ENCODE results near the gene FOXN4. TPM values are rescaled to one million over a fixed set of nuclear protein-coding genes. Genes with fewer than 3 reads are reported as not detected.

Gene FOXN4
- total RNA-seq, 1 experiment from 2014 or later = 0.52 TPM

DNA sequence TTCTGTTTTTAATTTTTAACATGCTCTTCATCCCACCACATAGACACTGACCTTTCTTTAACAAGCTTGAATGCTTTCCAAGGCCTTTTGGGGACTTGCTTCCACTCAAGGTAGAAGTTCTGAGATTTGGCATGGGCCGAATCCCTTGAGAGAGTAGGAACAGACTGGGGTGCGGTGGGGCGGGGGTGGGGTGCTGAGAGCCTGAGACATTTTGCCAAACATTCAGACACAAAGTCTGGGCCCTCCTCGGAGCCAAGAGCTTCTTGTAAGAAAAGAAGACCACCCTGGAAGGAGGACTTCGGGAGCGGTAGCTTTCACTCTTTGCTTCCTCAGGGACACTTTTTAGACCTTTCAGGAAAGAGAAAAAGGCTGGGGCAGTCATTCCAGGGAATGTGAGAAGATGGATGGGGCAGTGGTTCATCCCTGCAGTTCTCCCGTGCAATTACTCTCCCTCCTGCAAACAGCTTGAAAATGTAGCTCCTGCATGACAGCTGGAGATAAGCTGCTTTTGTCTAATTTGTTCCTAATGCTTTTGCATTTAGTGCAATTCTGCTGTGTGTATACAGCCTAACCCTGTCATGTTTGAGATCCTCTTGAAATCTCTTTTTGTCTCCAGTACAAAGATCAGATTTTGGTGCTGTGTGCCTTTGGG lies 22.3 kb upstream of the FOXN4 start (continued):
- TF ChIP-seq EZH2 (IDR thresholded peaks at IDR 0.05) = no peak
- TF ChIP-seq EGR1 (IDR thresholded peaks at IDR 0.05; ENCODE audit: low read depth) = no peak
- TF ChIP-seq ZFX (IDR thresholded peaks at IDR 0.05) = no peak
- TF ChIP-seq, protein P1, sequence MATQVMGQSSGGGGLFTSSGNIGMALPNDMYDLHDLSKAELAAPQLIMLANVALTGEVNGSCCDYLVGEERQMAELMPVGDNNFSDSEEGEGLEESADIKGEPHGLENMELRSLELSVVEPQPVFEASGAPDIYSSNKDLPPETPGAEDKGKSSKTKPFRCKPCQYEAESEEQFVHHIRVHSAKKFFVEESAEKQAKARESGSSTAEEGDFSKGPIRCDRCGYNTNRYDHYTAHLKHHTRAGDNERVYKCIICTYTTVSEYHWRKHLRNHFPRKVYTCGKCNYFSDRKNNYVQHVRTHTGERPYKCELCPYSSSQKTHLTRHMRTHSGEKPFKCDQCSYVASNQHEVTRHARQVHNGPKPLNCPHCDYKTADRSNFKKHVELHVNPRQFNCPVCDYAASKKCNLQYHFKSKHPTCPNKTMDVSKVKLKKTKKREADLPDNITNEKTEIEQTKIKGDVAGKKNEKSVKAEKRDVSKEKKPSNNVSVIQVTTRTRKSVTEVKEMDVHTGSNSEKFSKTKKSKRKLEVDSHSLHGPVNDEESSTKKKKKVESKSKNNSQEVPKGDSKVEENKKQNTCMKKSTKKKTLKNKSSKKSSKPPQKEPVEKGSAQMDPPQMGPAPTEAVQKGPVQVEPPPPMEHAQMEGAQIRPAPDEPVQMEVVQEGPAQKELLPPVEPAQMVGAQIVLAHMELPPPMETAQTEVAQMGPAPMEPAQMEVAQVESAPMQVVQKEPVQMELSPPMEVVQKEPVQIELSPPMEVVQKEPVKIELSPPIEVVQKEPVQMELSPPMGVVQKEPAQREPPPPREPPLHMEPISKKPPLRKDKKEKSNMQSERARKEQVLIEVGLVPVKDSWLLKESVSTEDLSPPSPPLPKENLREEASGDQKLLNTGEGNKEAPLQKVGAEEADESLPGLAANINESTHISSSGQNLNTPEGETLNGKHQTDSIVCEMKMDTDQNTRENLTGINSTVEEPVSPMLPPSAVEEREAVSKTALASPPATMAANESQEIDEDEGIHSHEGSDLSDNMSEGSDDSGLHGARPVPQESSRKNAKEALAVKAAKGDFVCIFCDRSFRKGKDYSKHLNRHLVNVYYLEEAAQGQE (IDR thresholded peaks at IDR 0.05; ENCODE audit: low read depth) = no peak
- TF ChIP-seq, protein P2, sequence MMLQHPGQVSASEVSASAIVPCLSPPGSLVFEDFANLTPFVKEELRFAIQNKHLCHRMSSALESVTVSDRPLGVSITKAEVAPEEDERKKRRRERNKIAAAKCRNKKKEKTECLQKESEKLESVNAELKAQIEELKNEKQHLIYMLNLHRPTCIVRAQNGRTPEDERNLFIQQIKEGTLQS (IDR thresholded peaks at IDR 0.05) = no peak
- TF ChIP-seq ZNF274 (IDR thresholded peaks at IDR 0.05; ENCODE audit: low read depth, low read length) = no peak

DNA sequence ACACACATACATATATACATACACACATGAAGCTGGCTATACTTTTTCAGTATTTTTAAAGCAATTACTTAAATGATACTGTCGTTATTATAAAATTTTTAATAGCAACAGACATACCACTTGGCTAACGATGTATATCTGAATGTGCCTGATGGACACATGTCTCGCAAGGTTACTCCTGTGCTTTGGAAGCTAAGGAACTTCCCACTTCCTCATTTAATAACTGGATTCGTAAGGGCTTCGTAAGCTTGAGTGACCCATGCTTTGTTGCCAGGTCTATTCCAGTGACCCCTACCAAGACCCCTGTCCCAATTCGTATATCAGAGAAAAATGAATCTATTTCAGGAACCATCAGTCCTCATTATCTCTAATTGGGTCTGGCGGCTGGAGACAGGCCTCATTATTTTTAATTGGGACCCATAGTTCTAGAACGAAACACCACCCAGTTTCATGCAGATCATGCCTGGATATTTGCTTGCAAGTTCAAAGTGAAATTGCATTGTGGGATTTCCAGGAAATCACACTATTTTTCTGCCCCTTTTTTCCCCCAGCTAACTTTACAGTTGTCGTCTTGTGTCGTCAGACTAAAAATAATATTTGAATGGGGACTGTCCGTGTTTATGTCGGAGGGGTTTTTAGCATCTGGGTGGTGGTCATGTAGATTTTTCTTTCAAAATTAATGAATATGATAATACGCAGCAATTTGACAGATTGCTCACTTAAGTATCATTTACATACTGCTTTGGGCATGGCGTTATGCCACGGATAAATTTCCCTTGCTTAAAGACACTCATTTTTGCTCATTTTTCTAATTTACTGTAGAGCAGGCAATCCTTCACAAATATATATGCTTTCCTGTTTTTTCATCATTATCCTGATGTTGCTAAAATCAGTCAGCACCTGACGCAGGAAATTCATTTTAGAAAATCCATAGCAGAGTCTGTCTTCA lies 21.5 kb upstream of the FOXN4 start:
- Histone ChIP-seq H3K79me2 (ENCODE audit: insufficient read depth, low read length) (no peaks in the 10 kb centered on the region), H3K4me1 (ENCODE audit: control insufficient read depth in 1 of 2, insufficient read depth in 2 of 2, low read length in 2 of 2) (no peaks in the 10 kb centered on the region), H3K4me3 (replicated peaks in 1 of 2; ENCODE audit: low read depth in 1 of 2, low read length in 2 of 2) (no peak overlapping the region), H3K9me3 (ENCODE audit: control insufficient read depth in 1 of 2, insufficient read depth in 1 of 2, low read depth in 1 of 2, low read length in 2 of 2) (no peaks in the 10 kb centered on the region), H3K36me3 (ENCODE audit: control insufficient read depth in 1 of 2, insufficient read depth in 2 of 2, low read length in 2 of 2) (no peaks in the 10 kb centered on the region), H3K27ac (ENCODE audit: low read depth, low read length) (no peak overlapping the region), H4K20me1 (ENCODE audit: insufficient read depth) (no peaks in the 10 kb centered on the region), H3K4me2 (ENCODE audit: low read length) (no peak overlapping the region), H3K9ac (ENCODE audit: low read length) (no peak overlapping the region), H2AFZ (ENCODE audit: low read depth, low read length, poor library complexity, severe bottlenecking) (no peak overlapping the region), H3K27me3 (ENCODE audit: insufficient read depth, low read length) (no peaks in the 10 kb centered on the region), H3K9me2 (ENCODE audit: insufficient read depth) (no peaks in the 10 kb centered on the region)
- ChIA-PET CTCF (no interaction called here), RAD21 (ENCODE audit: low non-redundant PET in 1 of 2, low total read pairs in 2 of 2, uncharacterized antibody in 2 of 2, unreplicated experiment in 2 of 2) (no interaction called here), POLR2A (no interaction called here)
- no peak for DNase-seq (ENCODE audit: low read depth, low spot score)
- no TSS peak for BruUV-seq (replicated peaks)
- ATAC-seq = no peak
- intact Hi-C loops (cut with micrococcal nuclease) = no loop called here
- TF ChIP-seq EZH2 (IDR thresholded peaks at IDR 0.05) = no peak
- no peak for TF ChIP-seq ZNF274 (IDR thresholded peaks at IDR 0.05; ENCODE audit: low read depth, low read length)
- TF ChIP-seq, protein P3, sequence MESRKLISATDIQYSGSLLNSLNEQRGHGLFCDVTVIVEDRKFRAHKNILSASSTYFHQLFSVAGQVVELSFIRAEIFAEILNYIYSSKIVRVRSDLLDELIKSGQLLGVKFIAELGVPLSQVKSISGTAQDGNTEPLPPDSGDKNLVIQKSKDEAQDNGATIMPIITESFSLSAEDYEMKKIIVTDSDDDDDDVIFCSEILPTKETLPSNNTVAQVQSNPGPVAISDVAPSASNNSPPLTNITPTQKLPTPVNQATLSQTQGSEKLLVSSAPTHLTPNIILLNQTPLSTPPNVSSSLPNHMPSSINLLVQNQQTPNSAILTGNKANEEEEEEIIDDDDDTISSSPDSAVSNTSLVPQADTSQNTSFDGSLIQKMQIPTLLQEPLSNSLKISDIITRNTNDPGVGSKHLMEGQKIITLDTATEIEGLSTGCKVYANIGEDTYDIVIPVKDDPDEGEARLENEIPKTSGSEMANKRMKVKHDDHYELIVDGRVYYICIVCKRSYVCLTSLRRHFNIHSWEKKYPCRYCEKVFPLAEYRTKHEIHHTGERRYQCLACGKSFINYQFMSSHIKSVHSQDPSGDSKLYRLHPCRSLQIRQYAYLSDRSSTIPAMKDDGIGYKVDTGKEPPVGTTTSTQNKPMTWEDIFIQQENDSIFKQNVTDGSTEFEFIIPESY (IDR thresholded peaks at IDR 0.05; ENCODE audit: extremely low read depth, insufficient replicate concordance, low read length) = no peak
- TF ChIP-seq, protein P2 (IDR thresholded peaks at IDR 0.05) = no peak
- TF ChIP-seq, protein P1 (IDR thresholded peaks at IDR 0.05; ENCODE audit: low read depth) = no peak

Measured in HCT116 (cell line).